ENCODE data around the gene LPCAT1. TPM values are rescaled to one million over a fixed set of nuclear protein-coding genes. Genes with fewer than 3 reads are reported as not detected.
A peak's percentile ranks its signal among the peaks of the same experiment; 100 is the strongest.

Gene LPCAT1
- total and polyA plus RNA-seq, 2 experiments from 2014 or later, result 44.1 to 56.0 TPM

GRCh38 chr5:1521671-1522600, 1.8 kb downstream of the LPCAT1 start:
- 31% methylated on average over 28 of the region's 28 CpGs for WGBS (ENCODE audit: low lambda C conversion rate, missing lambda C conversion rate)
- peaks cover 60% of the 10 kb centered on the region for H3K79me2 ChIP-seq
- H2AFZ ChIP-seq, result no peak overlapping the region
- H3K4me2 ChIP-seq, result peak overlapping the region; percentile 98
- peak overlapping the region; percentile 79 for H3K4me3 ChIP-seq
- DNase-seq (ENCODE audit: low spot score), result peak; percentile 54
- H3K9me3 ChIP-seq (ENCODE audit: low read depth), result no peaks in the 10 kb centered on the region
- no peak for TF ChIP-seq EZH2 (IDR thresholded peaks at IDR 0.05; ENCODE audit: borderline replicate concordance)
- no peak for TF ChIP-seq CTCF (IDR thresholded peaks at IDR 0.05; ENCODE audit: poor library complexity)
- TF ChIP-seq EZH2phosphoT487 (IDR thresholded peaks at IDR 0.05; ENCODE audit: low read depth, severe bottlenecking, unreplicated experiment), result no peak
- no peaks in the 10 kb centered on the region for H3K36me3 ChIP-seq (replicated peaks; ENCODE audit: insufficient read depth, low read depth)
- peak overlapping the region; percentile 45 for H3K27ac ChIP-seq
- no peaks in the 10 kb centered on the region for H3K27me3 ChIP-seq
- H3K4me1 ChIP-seq (ENCODE audit: insufficient read depth), result peaks cover 27% of the 10 kb centered on the region
- no peaks in the 10 kb centered on the region for H3K9me2 ChIP-seq (replicated peaks; ENCODE audit: insufficient read depth)
- peaks cover 23% of the 10 kb centered on the region for H4K20me1 ChIP-seq (ENCODE audit: insufficient read depth, poor library complexity, severe bottlenecking)

- no peaks in the 10 kb centered on the region for H3K36me3 ChIP-seq (replicated peaks; ENCODE audit: insufficient read depth, low read depth)
- H3K4me3 ChIP-seq, result no peak overlapping the region
- H3K27ac ChIP-seq, result no peak overlapping the region
- 88% methylated on average over 13 of the region's 13 CpGs for WGBS (ENCODE audit: low lambda C conversion rate, missing lambda C conversion rate)
- no peak for DNase-seq (ENCODE audit: low spot score)
- no peaks in the 10 kb centered on the region for H3K27me3 ChIP-seq
- peaks cover 69% of the 10 kb centered on the region for H3K79me2 ChIP-seq
- H3K9me3 ChIP-seq (ENCODE audit: low read depth), result no peaks in the 10 kb centered on the region
- no peak overlapping the region for H2AFZ ChIP-seq
- H3K4me1 ChIP-seq (ENCODE audit: insufficient read depth), result peaks cover 36% of the 10 kb centered on the region
- peaks cover 33% of the 10 kb centered on the region for H4K20me1 ChIP-seq (ENCODE audit: insufficient read depth, poor library complexity, severe bottlenecking)
- no peaks in the 10 kb centered on the region for H3K9me2 ChIP-seq (replicated peaks; ENCODE audit: insufficient read depth)
- H3K4me2 ChIP-seq, result peak overlapping the region; percentile 98
- TF ChIP-seq EZH2 (IDR thresholded peaks at IDR 0.05; ENCODE audit: borderline replicate concordance) (no peak), EZH2phosphoT487 (IDR thresholded peaks at IDR 0.05; ENCODE audit: low read depth, severe bottlenecking, unreplicated experiment) (no peak), CTCF (IDR thresholded peaks at IDR 0.05; ENCODE audit: poor library complexity) (no peak)
Measured at GRCh38 chr5:1520791-1521453, 2.8 kb downstream of the LPCAT1 start.

- no peak for DNase-seq (ENCODE audit: low spot score)
- 90% methylated on average over 12 of the region's 12 CpGs for WGBS (ENCODE audit: low lambda C conversion rate, missing lambda C conversion rate)
- TF ChIP-seq EZH2 (IDR thresholded peaks at IDR 0.05; ENCODE audit: borderline replicate concordance), result no peak
- no peak for TF ChIP-seq CTCF (IDR thresholded peaks at IDR 0.05; ENCODE audit: poor library complexity)
- TF ChIP-seq EZH2phosphoT487 (IDR thresholded peaks at IDR 0.05; ENCODE audit: low read depth, severe bottlenecking, unreplicated experiment), result no peak
Measured at GRCh38 chr5:1519631-1520210, 4.0 kb downstream of the LPCAT1 start.

More at GRCh38 chr5:1519631-1520210, 4.0 kb downstream of the LPCAT1 start:
- Histone ChIP-seq H3K27me3 (no peaks in the 10 kb centered on the region), H3K4me2 (no peak overlapping the region), H3K27ac (no peak overlapping the region), H3K4me3 (no peak overlapping the region), H3K79me2 (peaks cover 81% of the 10 kb centered on the region), H3K9me3 (ENCODE audit: low read depth) (no peaks in the 10 kb centered on the region), H3K36me3 (replicated peaks; ENCODE audit: insufficient read depth, low read depth) (no peaks in the 10 kb centered on the region), H3K9me2 (replicated peaks; ENCODE audit: insufficient read depth) (no peaks in the 10 kb centered on the region), H2AFZ (no peak overlapping the region), H3K4me1 (ENCODE audit: insufficient read depth) (peaks cover 46% of the 10 kb centered on the region), H4K20me1 (ENCODE audit: insufficient read depth, poor library complexity, severe bottlenecking) (peaks cover 34% of the 10 kb centered on the region)
